UCSD-AML1 (cell line): Measurements from ENCODE around the gene LRBA.

Experiments used
- DNase-seq: peaks from one replicate; lab custom pipeline; 2025; ENCODE audit not compliant: unreplicated experiment; lab: John Stamatoyannopoulos, UW

LRBA gene

GRCh38 chr4:150600812-150601445, 414.2 kb downstream of the LRBA start:
- DNase-seq, result no peak

- no peak for DNase-seq
These were observed 415.5 kb downstream of the LRBA start for GRCh38 chr4:150599547-150599946.

GRCh38 chr4:150598909-150599308, 416.2 kb downstream of the LRBA start:
- no peak for DNase-seq

GRCh38 chr4:150593996-150594395, 421.1 kb downstream of the LRBA start:
- no peak for DNase-seq

GRCh38 chr4:150591904-150592303, 423.2 kb downstream of the LRBA start:
- DNase-seq, result no peak

- no peak for DNase-seq
These were observed 423.7 kb downstream of the LRBA start for GRCh38 chr4:150591406-150591805.

- no peak for DNase-seq
These were observed 424.5 kb downstream of the LRBA start for GRCh38 chr4:150590631-150591030.

GRCh38 chr4:150589157-150589556, 425.9 kb downstream of the LRBA start:
- DNase-seq, result no peak

- no peak for DNase-seq
These were observed 426.8 kb downstream of the LRBA start for GRCh38 chr4:150588316-150588715.

- DNase-seq, result no peak
These were observed 428.8 kb downstream of the LRBA start for GRCh38 chr4:150586162-150586810.

GRCh38 chr4:150585611-150586010, 429.5 kb downstream of the LRBA start:
- no peak for DNase-seq

GRCh38 chr4:150584111-150584915, 430.8 kb downstream of the LRBA start:
- DNase-seq, result no peak

GRCh38 chr4:150583287-150584110, 431.6 kb downstream of the LRBA start:
- no peak for DNase-seq

- no peak for DNase-seq
These were observed 432.2 kb downstream of the LRBA start for GRCh38 chr4:150582873-150583286.

GRCh38 chr4:150582146-150582872, 432.8 kb downstream of the LRBA start, which contains the start of gene MAB21L2:
MAB21L2 (plus strand) TSS chr4:150582151; CDS start chr4:150583030, 879 bp downstream.
- DNase-seq, result no peak

GRCh38 chr4:150581641-150582051, 433.4 kb downstream of the LRBA start:
- no peak for DNase-seq

GRCh38 chr4:150581056-150581605, 434.0 kb downstream of the LRBA start:
- no peak for DNase-seq

- DNase-seq, result no peak
These were observed 434.8 kb downstream of the LRBA start for GRCh38 chr4:150580306-150580705.

- no peak for DNase-seq
These were observed 435.4 kb downstream of the LRBA start for GRCh38 chr4:150579551-150580234.
